Effector memory CD8-positive, alpha-beta T cell (primary cell): ENCODE results near the gene CYP2D6.
A peak's percentile ranks its signal among the peaks of the same experiment; 100 is the strongest.
"Not testable (repeated sequence)": the region's sequence is repeated elsewhere in the genome, so short reads cannot be mapped to it uniquely, and the experiment has no call there.

Experiments used
- ATAC-seq: fragments of 150-1000 bp; cut with Tn5 transposase; replicated peaks from 2 replicates; pipeline ENCODE4 v1.10.0; 2021; ENCODE audit warnings: mild to moderate bottlenecking, moderate library complexity
- DNase-seq, 3 experiments: peaks; one replicate each; pipeline ENCODE4 v3.0.0; 2021
- H3K27ac Mint-ChIP-seq, 2 donors: one replicate each; pipeline ENCODE4 v1.8.0; 2022; ENCODE audit warnings: mild to moderate bottlenecking in 2 of 2, mixed read lengths in 2 of 2, moderate library complexity in 2 of 2
- H3K27me3 Mint-ChIP-seq, 2 donors: one replicate each; pipeline ENCODE4 v1.8.0; 2022; ENCODE audit warnings: mixed read lengths in 2 of 2
- H3K36me3 Mint-ChIP-seq: one replicate; pipeline ENCODE4 v1.8.0; 2022; ENCODE audit warnings: mild to moderate bottlenecking, moderate library complexity, mixed read lengths; ENCODE audit not compliant: insufficient read depth
- H3K4me1 Mint-ChIP-seq, 2 donors: one replicate each; pipeline ENCODE4 v1.8.0; 2022; ENCODE audit warnings: low read depth in 2 of 2, mixed read lengths in 2 of 2
- H3K4me3 Mint-ChIP-seq, 2 donors: one replicate each; pipeline ENCODE4 v1.8.0; 2022; ENCODE audit warnings: mild to moderate bottlenecking in 2 of 2, mixed read lengths in 2 of 2, moderate library complexity in 2 of 2
- H3K9me3 Mint-ChIP-seq, 2 donors: one replicate each; pipeline ENCODE4 v1.8.0; 2022; ENCODE audit warnings: mixed read lengths in 2 of 2

CYP2D6 gene

DNA sequence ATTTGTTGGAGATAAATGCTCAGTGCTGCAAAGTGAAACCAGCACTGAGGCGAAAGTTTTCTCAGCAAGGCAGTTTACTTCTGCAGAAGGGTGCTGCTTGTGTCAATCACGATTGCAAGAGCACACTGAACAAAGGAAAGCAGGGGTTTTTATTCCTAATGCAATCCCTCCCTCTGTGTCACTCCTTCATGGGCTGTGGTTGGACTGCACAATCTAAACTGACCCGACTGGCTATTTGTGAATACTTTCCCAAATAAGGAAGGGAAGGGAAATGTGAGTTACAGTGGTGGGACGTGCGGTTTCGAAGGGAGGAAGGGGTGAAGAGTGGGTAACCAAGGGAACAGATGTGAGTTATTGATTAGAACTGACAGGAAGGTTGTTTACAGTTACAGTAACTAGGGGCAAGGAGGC is 15.2 kb downstream of the CYP2D6 start:
- not testable (repeated sequence) for ATAC-seq, H3K27ac Mint-ChIP-seq, H3K9me3 Mint-ChIP-seq, DNase-seq, H3K36me3 Mint-ChIP-seq, H3K27me3 Mint-ChIP-seq, H3K4me3 Mint-ChIP-seq
- H3K4me1 Mint-ChIP-seq: peaks cover 12 to 18% of the 10 kb centered on the region in 2 donors

DNA sequence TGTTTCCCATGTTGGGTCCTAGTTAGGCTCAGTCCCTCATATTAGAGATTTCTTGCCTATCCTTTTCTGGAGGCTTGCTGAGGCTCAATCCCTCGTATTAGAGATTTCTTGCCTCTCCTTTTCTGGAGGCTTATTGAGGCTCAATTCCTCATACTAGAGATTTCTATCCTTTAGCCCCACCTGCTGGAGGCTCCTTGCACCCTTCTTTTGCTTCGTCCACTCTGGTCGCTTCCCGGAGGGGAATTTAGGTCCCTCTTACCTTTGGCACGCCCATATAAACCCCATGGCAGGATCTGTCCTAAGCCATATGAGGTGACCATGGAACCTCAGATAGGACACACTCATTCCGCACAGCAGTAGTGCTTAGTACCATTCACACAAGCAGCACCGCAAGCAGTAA is 15.9 kb downstream of the CYP2D6 start:
- H3K4me3 Mint-ChIP-seq: no peak overlapping the region
- H3K4me1 Mint-ChIP-seq: peaks cover 6 to 12% of the 10 kb centered on the region in 2 donors
- H3K36me3 Mint-ChIP-seq: peaks cover 5% of the 10 kb centered on the region
- H3K27ac Mint-ChIP-seq: no peak overlapping the region
- H3K27me3 Mint-ChIP-seq: no peaks in the 10 kb centered on the region
- ATAC-seq: no peak
- H3K9me3 Mint-ChIP-seq: peaks cover 0 to 2% of the 10 kb centered on the region in 2 donors
- DNase-seq: no peak

DNA sequence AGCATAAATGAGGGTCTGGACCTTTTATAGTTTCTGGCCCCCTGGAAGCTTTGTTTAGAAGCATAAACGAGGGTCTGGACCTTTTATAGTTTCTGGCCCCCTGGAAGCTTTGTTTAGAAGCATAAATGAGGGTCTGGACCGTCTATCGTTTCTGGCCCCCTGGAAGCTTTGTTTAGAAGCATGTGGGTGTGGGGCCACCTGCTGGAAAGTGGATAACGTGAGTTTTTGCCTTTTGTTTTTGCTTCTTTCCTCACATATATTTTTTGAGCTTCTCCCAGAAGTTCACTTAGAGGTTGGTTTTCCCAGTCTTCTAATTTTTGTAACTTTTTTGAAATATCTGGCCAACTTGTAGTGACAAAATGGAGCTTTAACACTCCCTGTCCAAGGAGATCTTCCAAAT is 17.8 kb downstream of the CYP2D6 start:
- not testable (repeated sequence) for H3K4me3 Mint-ChIP-seq, H3K36me3 Mint-ChIP-seq, H3K27me3 Mint-ChIP-seq, ATAC-seq, DNase-seq, H3K27ac Mint-ChIP-seq, H3K9me3 Mint-ChIP-seq, H3K4me1 Mint-ChIP-seq

DNA sequence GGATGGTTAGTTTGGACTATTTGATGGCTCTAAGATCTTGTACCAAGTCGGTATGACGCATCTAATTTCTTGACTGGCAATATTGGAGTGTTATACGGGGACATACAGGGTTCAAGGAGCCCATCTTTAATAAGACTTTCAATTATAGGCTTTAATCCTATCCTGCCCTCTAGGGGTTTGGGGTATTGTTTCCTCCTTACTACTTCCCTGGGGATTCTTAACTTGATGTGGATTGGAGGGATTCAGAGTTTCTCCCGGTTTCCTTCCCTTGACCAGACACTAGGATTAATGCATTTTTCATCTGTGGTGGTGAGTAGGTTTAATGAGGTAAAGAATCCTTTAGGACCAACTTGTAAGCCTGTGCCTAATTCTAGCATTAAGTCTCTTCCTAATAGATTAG is 18.8 kb downstream of the CYP2D6 start:
- H3K27me3 Mint-ChIP-seq: no peaks in the 10 kb centered on the region

DNA sequence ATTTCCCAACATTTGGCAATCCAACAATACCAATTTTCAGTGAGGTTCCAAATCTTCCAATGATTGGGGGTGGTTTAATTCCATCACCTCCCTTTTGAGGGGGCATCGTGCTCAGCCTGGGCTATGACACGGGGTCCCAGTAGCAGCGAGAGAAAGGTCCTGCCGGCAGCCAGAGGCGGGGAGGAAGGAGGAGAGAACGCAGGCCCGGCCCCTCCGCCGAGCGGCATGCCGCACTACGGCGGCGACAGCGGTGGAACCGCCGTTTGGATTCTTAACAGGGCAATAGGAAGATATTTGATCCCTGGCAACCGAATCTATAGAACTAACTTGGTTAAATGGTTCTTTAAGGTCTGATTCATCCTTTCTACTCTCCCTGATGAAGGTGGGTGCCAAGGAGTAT is 21.8 kb downstream of the CYP2D6 start:
- Mint-ChIP-seq H3K27ac (no peak overlapping the region), H3K4me1 (peaks cover 0 to 8% of the 10 kb centered on the region in 2 donors), H3K9me3 (peaks cover 0 to 2% of the 10 kb centered on the region in 2 donors), H3K36me3 (peaks cover 1% of the 10 kb centered on the region), H3K4me3 (no peak overlapping the region), H3K27me3 (no peaks in the 10 kb centered on the region)
- DNase-seq (no peak), ATAC-seq (no peak)

More for the DNA sequence above, 18.8 kb downstream of the CYP2D6 start:
- Mint-ChIP-seq H3K27ac (no peak overlapping the region), H3K9me3 (peaks cover 0 to 2% of the 10 kb centered on the region in 2 donors), H3K36me3 (peaks cover 5% of the 10 kb centered on the region), H3K4me3 (no peak overlapping the region), H3K4me1 (peaks cover 0 to 2% of the 10 kb centered on the region in 2 donors)
- DNase-seq (no peak), ATAC-seq (no peak)

DNA sequence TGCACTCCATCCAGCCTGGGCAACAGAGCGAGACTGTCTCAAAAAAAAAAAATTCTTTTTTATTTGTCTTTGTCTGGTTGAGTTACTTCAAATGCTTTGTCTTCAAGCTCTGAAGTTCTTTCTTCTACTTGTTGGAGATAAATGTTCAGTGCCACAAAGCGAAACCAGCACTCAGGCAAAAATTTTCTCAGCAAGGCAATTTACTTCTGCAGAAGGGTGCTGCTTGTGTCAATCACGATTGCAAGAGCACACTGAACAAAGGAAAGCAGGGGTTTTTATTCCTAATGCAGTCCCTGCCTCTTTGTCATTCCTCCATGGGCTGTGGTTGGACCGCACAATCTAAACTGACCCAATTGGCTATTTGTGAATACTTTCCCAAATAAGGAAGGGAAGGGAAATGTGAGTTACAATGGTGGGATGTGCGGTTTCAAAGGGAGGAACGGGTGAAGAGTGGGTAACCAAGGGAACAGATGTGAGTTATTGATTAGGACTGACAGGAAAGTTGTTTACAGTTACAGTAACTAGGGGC is 26.2 kb downstream of the CYP2D6 start:
- H3K36me3 Mint-ChIP-seq, DNase-seq, ATAC-seq, H3K4me1 Mint-ChIP-seq, H3K9me3 Mint-ChIP-seq, H3K4me3 Mint-ChIP-seq, H3K27me3 Mint-ChIP-seq, H3K27ac Mint-ChIP-seq: not testable (repeated sequence)

DNA sequence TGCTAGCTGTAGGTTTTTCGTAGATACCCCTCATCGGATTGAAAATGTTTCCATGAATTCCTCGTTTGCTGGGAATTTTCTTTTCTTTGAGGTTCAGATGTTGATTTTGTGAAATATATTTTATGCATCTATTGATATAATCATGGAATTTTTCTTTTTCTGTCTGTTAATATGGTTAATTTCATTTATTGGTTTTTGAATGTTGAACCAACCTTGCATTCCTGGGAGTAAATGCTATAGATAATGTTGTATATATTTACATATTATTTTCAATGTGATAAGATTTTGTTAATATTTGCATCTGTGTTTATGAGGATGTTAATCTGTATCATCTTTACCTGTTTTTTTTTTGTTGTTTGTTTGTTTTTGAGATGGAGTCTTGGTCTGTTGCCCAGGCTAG is 29.4 kb downstream of the CYP2D6 start:
- H3K4me1 Mint-ChIP-seq: peaks cover 0 to 3% of the 10 kb centered on the region in 2 donors
- H3K9me3 Mint-ChIP-seq: peaks cover 3 to 7% of the 10 kb centered on the region in 2 donors
- ATAC-seq: no peak

DNA sequence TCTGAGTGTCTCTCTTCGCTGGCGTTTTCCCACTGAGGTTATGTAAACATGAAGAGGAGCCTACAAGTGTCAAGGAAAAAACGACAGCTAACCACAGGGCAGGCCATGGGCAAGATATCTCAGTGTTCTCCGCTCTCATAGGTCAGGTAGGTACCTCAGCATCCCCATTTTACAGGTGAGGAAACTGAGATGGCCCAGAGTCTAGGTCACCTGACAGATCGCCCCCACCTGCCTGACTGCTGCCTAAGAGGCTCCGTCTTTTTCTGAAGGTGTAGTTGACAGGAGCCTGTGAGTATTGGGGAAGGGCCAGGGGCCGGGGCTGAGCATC is 39.2 kb downstream of the CYP2D6 start:
- Mint-ChIP-seq H3K4me3 (peak overlapping the region; percentile 97 to 99), H3K4me1 (peaks cover 14 to 21% of the 10 kb centered on the region in 2 donors), H3K36me3 (peaks cover 29% of the 10 kb centered on the region), H3K27me3 (no peaks in the 10 kb centered on the region), H3K9me3 (no peaks in the 10 kb centered on the region), H3K27ac (peak overlapping the region; percentile 98 to 99)
- DNase-seq (no peak), ATAC-seq (no peak)

More for the DNA sequence above, 29.4 kb downstream of the CYP2D6 start:
- Mint-ChIP-seq H3K27ac (no peak overlapping the region), H3K36me3 (no peaks in the 10 kb centered on the region), H3K27me3 (no peaks in the 10 kb centered on the region), H3K4me3 (no peak overlapping the region)
- no peak for DNase-seq

DNA sequence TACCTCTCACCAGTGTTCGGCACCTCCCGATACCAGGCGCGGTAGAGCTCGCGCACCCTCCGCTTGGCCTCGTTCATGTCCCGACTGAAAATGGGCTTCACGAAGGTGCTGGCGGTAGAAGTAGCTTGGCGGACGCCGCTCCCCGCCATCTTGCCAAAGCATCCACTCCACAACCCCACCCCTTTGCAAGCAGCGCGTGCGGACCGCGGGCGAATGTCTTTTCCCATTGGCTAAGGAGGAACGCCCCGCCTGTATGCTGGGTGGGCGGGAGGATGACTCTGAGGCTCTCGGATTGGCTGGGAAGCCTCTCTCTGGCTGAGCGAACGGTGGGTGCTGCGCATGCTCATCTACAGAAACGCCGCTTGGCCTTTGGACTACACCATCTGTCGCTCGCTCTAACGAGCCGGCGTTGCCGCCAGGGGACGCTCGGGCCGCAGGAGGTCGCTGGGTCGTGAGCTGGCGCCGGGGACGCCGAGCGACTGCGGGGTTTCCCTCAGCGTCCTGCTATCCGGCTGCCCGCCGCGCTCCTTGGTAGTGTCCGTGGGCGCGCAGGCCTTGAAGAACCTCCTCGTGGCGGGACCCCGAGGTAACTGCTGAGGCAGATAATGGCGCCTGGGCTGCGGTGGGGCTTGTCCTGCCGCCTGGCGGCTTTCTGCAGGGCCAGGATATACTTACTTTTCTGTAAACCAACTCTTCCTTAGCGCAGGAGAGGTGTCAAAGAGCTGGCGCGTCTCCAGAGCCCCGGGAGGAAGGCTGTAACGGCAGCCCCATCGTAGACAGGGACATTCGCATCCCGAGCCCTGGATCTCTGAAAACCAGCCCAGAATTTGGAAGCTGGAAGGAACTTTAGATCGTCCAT is 39.8 kb downstream of the CYP2D6 start, which contains the start of gene NDUFA6:
NDUFA6 (minus strand) TSS at position 177 of the 859 bp plus-strand sequence; CDS start at position 149, 28 bp downstream.
- no peaks in the 10 kb centered on the region for H3K9me3 Mint-ChIP-seq
- H3K36me3 Mint-ChIP-seq: peaks cover 35% of the 10 kb centered on the region
- H3K4me3 Mint-ChIP-seq: peak within 1 kb of the TSS; percentile 97 to 99
- H3K4me1 Mint-ChIP-seq: peaks cover 14 to 21% of the 10 kb centered on the region in 2 donors
- no peaks in the 10 kb centered on the region for H3K27me3 Mint-ChIP-seq
- H3K27ac Mint-ChIP-seq: peak within 1 kb of the TSS; percentile 98 to 99
- DNase-seq (peak; percentile 96 to 97 (median 96)), ATAC-seq (peak; percentile 83)

DNA sequence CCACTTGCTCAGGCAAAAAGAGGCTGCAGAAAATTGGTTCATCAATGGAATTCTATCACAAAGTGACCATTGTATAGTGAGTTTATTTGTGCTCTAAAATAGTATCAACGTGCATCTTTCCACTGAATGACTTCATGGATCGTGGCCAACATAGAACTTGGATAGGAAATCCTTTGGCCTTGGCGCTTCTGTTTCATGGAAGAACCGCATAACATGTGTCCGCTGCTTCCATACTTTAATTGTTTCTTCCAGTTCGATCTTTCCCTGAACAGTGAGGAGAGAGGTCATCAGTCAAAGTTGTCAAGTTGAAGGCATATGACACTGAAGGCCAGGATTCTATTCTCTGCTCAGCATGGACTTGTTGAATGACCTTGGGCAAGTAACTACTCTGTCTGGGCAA is 44.6 kb downstream of the CYP2D6 start:
- Mint-ChIP-seq H3K36me3 (peaks cover 61% of the 10 kb centered on the region), H3K4me1 (peaks cover 16 to 18% of the 10 kb centered on the region in 2 donors), H3K27ac (no peak overlapping the region), H3K4me3 (no peak overlapping the region), H3K9me3 (no peaks in the 10 kb centered on the region), H3K27me3 (no peaks in the 10 kb centered on the region)
- no peak for ATAC-seq
- no peak for DNase-seq

DNA sequence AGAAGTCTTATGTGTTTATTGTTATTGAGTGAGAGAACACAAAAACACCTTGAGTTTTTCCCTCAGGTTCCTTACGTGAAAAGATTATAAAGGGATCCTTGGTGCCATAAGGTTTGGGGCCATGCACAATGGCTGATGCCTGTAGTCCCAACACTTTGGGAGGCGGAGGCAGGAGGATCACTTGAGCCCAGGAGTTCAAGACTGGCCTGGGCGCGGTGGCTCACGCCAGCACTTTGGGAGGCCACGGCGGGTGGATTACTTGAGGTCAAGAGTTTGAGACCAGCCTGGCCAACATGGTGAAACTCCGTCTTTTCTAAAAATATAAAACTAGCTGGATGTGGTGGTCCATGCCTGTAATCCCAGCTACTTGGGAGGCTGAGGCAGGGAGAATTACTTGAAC is 45.7 kb downstream of the CYP2D6 start:
- Mint-ChIP-seq H3K4me3 (no peak overlapping the region), H3K36me3 (peaks cover 53% of the 10 kb centered on the region), H3K9me3 (no peaks in the 10 kb centered on the region), H3K4me1 (peaks cover 19 to 22% of the 10 kb centered on the region in 2 donors), H3K27ac (no peak overlapping the region), H3K27me3 (no peaks in the 10 kb centered on the region)
- DNase-seq (no peak), ATAC-seq (no peak)

DNA sequence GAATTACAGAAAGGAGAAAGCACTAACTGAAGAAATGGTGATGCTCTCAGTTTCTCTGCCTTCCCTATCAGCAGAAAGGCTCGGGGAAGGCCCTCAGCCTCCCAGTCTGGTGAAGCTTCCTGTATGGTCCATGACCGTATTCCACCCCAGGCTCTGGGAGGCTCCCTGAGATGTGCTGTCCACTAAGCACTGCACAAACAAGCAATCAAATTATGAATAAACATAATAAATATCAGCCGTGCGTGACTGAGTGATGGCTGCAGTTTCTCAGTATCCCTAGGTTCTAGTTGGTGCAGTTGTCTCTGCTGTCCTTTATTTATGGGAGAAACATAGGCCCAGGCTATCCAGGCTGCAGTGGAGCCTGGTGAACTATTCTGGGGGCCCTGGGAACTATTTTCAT is 47.5 kb downstream of the CYP2D6 start:
- H3K9me3 Mint-ChIP-seq: no peaks in the 10 kb centered on the region
- H3K27me3 Mint-ChIP-seq: no peaks in the 10 kb centered on the region
- H3K4me3 Mint-ChIP-seq: no peak overlapping the region
- no peak overlapping the region for H3K27ac Mint-ChIP-seq
- ATAC-seq (no peak), DNase-seq (no peak)
- H3K36me3 Mint-ChIP-seq: peaks cover 60% of the 10 kb centered on the region
- peaks cover 14 to 26% of the 10 kb centered on the region in 2 donors for H3K4me1 Mint-ChIP-seq

DNA sequence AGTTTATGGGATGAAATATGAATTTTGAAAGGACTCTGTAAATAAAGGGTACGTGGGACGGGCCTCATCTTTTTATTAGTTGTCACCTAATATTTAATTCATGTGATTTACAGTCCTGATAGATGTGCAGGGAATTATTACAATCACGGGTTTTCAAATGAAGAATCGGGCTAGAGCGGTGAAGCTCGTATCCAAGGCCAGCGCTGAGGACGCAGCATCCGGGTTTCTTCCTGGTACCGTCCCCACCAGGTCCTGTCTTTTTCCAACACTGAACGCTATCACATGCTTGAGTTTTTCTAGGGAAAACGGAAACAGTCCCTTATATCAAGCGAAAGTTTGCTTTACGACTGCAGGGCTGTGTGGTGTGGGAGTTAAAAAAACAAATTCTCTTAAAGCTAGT is 50.3 kb downstream of the CYP2D6 start:
- peaks cover 14 to 26% of the 10 kb centered on the region in 2 donors for H3K4me1 Mint-ChIP-seq
- no peaks in the 10 kb centered on the region for H3K27me3 Mint-ChIP-seq
- H3K36me3 Mint-ChIP-seq: peaks cover 40% of the 10 kb centered on the region
- H3K27ac Mint-ChIP-seq: peak overlapping the region; percentile 99
- DNase-seq (no peak), ATAC-seq (no peak)
- H3K9me3 Mint-ChIP-seq: no peaks in the 10 kb centered on the region
- H3K4me3 Mint-ChIP-seq: peak overlapping the region; percentile 97 to 98
